Colon (tissue), 2 donors: Measurements from ENCODE around the gene TRIM73.
"Not testable (repeated sequence)": the region's sequence is repeated elsewhere in the genome, so short reads cannot be mapped to it uniquely, and the experiment has no call there.

Experiments used
- FAIRE-seq: peaks from 2 replicates; lab custom pipeline; 2012; peaks lifted over from hg19 to GRCh38; lab: Jason Lieb, UNC
- donor health status: control.
- donor health status: control.

Gene TRIM73

DNA sequence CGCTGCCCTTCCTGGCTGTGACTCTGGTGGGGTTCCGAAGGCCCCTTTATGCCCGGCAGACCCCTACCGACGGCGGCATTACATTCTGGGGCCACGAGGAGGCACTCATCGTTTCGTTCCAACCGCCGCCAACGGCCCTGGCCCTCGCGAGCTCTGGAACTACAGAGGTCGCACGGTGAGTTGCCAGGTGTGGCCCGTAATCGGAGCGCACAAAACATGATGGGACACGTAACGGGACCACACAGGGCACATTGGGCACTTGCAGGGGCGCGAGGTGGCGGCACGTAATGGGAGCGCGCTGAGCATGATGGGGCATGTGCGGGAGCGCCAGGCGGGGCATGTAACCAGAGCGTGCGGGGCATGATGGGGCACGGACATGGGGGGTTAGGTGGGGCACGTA lies at the start of gene TRIM73:
Gene TRIM73 (plus strand): TSS at position 301 of the 400 bp plus-strand sequence. CDS start 3,305 bp downstream, outside the sequence.
- FAIRE-seq = not testable (repeated sequence)

- FAIRE-seq = not testable (repeated sequence)
Observed at GRCh38 chr7:75358671-75359541, 36.5 kb upstream of the TRIM73 start.

- FAIRE-seq = not testable (repeated sequence)
Observed at GRCh38 chr7:75359542-75359848, 35.9 kb upstream of the TRIM73 start.

GRCh38 chr7:75364079-75364478 lies 31.4 kb upstream of the TRIM73 start:
- FAIRE-seq = not testable (repeated sequence)

DNA sequence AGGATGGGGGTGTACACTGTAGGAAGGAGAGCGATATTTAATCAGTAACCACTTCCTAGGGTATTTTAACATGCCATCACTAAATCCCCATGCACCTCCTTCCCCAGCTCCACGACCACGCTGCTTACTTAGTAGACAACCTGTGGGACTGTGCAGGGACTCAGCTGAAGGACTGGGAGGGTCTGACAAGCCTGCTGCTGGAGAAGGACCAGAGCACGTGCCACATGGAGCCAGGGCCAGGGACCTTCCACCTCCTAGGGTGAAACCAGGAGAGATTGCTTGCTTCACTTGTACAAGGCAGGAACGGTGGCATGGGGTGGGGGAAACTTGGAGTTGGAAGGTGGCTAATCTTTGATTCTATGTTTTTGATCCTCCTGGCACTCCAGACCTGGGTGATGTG lies 28.8 kb upstream of the TRIM73 start:
- FAIRE-seq = not testable (repeated sequence)

- not testable (repeated sequence) for FAIRE-seq
Observed at GRCh38 chr7:75367313-75367712, 28.1 kb upstream of the TRIM73 start.

- FAIRE-seq = not testable (repeated sequence)
Observed at GRCh38 chr7:75374144-75374518, 21.3 kb upstream of the TRIM73 start.

- not testable (repeated sequence) for FAIRE-seq
Observed at GRCh38 chr7:75374519-75375317, 20.7 kb upstream of the TRIM73 start.

DNA sequence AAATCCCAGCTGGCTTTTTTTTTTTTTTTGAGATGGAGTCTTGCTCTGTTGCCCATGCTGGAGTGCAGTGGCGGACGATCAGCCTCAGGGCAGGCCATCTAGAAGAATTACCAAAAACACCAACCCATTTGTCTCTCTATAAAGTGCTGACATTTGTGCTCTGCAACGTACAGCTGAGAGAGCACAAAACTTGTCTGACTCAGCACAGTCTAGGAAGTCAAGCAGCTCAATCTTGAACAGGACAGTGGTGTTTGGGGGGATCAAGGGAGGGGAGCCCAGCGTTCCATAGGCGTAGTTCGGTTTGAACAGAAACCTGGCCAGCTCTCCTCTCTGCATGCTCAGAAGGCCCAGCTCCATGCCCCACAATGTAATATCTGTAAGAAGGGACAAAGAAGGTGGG lies 2.2 kb upstream of the TRIM73 start:
- FAIRE-seq = not testable (repeated sequence)

DNA sequence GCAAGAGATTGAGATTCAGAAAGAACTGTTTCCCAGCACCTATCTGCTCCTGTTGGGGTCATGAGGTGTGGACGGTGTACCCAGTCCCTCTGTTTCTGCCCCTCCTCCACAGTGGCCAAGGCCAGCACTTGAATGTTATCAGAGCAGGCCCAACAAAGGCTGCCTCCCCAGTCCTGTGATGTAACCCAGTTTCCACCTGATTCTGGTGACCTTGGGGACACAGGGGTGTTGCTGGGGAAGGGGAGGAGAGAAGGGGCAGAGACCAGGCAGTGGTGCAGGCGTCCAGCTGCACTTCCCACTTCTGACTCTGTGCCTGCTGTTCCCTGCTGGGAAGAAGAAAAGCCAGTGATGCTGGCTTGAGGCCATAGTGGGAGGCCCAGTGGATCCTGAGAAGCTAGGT lies 2.4 kb downstream of the TRIM73 start:
- FAIRE-seq = not testable (repeated sequence)

DNA sequence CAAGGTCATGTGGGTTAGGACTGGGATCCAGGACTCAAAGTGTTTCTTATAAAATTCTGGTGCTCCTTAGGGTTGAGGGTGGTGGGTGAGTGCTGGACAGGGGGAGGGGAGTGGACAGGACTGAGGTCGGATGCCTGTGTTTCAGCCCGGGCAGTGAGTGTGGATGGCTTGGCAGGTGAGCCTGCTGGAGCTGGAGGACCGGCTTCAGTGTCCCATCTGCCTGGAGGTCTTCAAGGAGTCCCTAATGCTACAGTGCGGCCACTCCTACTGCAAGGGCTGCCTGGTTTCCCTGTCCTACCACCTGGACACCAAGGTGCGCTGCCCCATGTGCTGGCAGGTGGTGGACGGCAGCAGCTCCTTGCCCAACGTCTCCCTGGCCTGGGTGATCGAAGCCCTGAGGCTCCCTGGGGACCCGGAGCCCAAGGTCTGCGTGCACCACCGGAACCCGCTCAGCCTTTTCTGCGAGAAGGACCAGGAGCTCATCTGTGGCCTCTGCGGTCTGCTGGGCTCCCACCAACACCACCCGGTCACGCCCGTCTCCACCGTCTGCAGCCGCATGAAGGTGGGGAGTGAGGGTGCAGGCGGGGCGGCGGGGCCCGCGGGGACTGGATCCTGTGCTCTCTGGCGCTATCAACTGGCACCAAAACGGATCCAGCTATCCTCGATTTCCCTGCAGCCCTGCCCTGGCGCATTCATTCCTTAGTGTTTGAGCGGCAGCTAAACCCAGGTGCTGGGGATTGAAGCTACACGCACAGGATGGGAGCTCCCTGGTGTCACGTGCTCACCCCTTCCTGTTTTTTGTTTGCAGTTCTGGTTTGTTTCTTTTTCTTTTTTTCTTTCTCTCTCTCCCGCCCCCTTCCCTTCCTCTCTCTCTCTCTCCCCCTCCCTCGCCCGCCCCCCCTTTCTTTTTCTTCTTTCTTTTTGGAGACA lies 3.6 kb downstream of the TRIM73 start:
- FAIRE-seq = not testable (repeated sequence)

DNA sequence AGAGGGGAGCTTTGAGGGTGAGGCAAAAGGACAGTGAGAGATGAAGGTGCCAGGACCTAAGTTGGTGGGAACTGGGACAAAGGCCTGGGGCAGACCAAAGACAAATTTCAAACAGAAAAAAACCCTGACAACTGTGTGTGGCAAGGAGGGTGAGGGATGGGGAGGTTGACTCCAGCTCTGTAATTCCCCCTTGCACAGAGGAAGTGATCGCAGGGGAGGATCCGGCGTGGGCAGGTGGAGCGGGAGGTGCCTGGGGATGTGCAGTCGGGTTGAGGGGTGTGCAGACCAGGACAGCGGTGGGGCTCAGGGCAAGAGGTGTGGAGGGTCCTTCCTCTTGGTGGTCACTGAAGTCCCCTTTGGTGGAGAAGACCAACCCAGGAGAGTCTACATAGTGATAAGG lies 5.1 kb downstream of the TRIM73 start:
- not testable (repeated sequence) for FAIRE-seq

- FAIRE-seq = not testable (repeated sequence)
Observed at GRCh38 chr7:75403455-75404443, 8.3 kb downstream of the TRIM73 start.

DNA sequence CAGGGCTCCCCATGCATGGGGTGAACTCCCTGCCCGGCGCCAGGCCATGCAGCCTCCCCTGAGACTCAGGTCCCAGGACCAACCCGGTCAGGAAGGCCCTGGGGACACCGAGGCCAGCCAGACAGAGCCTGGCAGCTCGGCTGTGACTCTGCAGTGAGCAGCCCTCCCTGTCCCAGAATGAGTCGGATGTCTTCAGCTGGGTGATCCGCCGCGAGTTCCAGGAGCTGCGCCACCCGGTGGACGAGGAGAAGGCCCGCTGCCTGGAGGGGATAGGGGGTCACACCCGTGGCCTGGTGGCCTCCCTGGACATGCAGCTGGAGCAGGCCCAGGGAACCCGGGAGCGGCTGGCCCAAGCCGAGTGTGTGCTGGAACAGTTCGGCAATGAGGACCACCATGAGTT lies 9.2 kb downstream of the TRIM73 start:
- FAIRE-seq = not testable (repeated sequence)

DNA sequence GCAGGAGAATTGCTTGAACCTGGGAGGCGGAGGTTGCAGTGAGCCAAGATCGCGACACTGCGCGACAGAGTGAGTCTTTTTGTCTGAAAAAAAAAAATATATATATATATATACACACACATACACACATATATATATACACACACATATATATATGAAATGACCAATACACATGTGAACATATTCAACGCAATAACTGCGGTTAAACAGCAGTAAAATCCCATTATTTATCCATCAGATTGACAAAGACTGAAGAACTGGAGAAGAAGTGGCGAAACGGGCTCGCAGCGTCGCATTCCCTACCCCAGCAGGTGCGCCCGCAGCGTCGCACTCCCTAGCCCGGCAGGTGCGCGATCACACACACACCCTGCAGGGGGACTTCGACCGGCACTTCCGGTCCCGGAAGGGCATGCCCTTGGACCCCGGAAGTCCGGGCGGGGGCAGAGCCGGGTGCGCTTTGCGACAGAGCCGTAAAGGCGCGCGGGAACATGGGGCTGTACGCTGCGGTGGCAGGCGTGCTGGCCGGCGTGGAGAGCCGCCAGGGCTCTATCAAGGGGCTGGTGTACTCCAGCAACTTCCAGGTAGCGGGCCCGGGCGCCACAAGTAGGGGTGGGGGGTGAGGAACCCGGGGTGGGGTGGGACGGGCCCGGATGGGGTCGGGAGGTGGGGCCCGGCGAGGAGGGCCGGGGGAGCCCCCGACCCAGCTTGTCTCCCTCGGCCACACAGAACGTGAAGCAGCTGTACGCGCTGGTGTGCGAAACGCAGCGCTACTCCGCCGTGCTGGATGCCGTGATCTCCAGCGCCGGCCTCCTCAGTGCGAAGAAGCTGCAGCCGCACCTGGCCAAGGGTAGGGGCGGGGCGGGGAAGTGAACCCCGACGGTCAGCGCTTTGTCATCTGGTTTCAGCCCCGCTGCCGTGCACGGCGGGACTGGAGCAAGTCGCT lies 14.7 kb downstream of the TRIM73 start:
- FAIRE-seq = not testable (repeated sequence)

DNA sequence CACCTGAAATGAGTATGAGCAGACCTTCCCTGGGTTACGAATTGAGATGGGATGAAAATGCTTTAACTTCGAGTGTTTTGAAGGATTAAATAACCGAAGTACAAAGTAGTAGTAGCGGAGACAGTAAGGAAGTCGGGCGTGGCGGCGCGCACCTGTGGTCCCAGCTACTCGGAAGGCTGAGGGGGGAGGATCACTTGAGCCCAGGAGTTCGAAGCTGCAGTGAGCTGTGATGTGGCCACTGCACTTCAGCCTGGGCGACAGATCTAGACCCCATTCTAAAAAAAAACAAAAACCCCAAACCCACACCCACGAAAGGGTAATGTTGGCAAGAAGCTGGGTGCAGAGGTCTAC lies 15.4 kb downstream of the TRIM73 start:
- not testable (repeated sequence) for FAIRE-seq

- not testable (repeated sequence) for FAIRE-seq
Observed at GRCh38 chr7:75414204-75414603, 18.8 kb downstream of the TRIM73 start.

DNA sequence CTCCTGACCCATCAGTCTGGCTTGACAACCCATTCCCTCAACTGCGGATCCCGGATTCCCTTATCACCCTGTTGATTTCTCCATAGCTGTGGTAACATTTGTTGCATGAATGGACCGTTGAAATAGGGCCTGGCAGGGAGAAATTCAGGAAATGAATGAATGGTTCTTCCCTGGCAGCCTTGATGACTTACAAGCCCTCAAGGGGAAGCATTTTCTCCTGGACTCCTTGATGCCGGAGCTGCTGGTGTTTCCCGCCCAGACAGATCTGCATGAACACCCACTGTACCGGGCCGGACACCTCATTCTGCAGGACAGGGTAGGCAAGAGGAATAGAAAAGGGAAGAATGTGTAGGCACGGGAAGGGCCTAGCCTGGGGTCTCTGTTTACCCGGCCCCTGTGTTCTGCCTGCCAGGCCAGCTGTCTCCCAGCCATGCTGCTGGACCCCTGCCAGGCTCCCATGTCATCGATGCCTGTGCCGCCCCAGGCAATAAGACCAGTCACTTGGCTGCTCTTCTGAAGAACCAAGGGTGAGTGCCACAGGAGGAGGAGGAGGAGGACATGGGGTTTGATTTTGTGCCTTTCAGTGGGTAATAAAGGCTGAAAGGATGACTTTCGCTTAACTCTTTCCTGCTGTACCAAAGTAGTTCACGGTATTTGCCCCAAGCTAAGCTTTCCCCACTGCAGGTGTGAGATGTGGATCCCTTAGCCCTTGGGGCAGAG lies 19.4 kb downstream of the TRIM73 start:
- FAIRE-seq = not testable (repeated sequence)

DNA sequence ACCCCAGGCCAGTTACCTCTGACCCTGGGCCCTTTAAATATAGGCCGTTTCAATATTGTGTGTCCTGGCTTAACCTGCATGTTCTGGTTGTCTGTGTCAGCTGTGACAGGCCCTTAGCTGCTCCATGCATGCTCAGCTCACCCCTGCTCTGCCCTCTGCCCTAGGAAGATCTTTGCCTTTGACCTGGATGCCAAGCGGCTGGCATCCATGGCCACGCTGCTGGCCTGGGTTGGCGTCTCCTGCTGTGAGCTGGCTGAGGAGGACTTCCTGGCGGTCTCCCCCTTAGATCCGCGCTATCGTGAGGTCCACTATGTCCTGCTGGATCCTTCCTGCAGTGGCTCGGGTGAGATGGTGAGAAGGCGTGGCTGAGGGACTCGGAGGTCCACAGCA lies 20.0 kb downstream of the TRIM73 start:
- FAIRE-seq = not testable (repeated sequence)
